NK-92 (cell line): Measurements from ENCODE around the gene CHRNA10.

Experiments
- DNase-seq: peaks from one replicate; lab custom pipeline; 2025; ENCODE audit not compliant: unreplicated experiment; lab: John Stamatoyannopoulos, UW

Gene CHRNA10, protein sequence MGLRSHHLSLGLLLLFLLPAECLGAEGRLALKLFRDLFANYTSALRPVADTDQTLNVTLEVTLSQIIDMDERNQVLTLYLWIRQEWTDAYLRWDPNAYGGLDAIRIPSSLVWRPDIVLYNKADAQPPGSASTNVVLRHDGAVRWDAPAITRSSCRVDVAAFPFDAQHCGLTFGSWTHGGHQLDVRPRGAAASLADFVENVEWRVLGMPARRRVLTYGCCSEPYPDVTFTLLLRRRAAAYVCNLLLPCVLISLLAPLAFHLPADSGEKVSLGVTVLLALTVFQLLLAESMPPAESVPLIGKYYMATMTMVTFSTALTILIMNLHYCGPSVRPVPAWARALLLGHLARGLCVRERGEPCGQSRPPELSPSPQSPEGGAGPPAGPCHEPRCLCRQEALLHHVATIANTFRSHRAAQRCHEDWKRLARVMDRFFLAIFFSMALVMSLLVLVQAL

GRCh38 chr11:3671334-3672254 is at the start of gene CHRNA10:
CHRNA10 (minus strand) TSS chr11:3671384; CDS start chr11:3671312, 72 bp downstream.
- no peak for DNase-seq

GRCh38 chr11:3712274-3712673 is 41.1 kb upstream of the CHRNA10 start:
- DNase-seq, result no peak

DNA sequence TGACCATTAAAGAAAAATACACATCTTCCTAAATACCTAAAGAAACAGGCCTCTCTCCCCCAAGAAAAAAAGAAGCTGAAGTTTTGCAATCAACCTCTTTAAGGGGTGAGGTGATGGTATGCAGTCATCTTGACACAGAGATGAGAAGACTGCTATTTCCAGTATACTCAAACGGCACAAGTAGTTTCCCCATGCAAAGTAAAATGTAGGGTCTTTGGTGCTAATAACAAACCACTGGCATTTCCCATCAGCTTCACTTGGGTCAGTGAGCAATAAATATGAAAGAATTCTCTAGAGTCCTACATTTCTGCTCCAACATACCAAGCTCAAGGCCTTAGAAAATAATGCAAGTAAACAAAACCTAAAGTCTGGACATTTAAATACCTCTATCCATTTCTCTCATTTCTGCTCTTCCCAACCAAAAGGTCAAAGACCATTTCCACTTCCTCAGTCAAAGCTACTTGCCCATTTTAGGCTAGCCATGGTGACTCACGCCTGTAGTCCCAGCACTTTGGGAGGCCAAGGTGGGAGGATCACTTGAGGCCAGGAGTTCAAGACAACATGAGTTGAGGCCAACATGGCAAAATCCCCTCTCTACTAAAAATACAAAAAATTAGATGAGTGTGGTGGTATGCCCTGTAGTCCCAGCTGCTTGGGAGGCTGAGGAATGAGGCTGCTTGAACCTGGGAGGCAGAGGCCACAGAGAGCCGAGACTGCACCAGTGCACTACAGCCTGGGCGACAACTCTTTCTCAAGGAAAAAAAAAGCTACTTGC is 39.5 kb upstream of the CHRNA10 start:
- no peak for DNase-seq

- DNase-seq, result no peak
Measured at GRCh38 chr11:3709977-3710376, 38.8 kb upstream of the CHRNA10 start.

DNA sequence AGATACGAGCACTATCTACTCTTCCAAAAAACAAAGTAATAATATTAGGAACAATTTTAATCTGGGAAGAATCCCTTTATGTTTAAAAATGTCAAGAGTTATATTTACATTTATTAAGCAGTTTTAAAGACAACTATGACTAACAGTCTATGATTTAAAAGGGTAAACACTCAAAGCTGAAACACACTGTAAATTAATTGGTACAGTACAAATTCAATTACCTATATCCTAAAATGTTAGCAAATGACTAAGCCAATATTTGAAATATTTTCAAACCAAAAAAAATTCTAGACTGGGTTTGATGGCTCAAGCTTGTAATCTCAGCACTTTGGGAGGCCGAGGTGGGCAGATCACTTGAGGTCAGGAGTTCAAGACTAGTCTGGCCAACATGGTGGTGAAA is 36.0 kb upstream of the CHRNA10 start:
- DNase-seq, result no peak

GRCh38 chr11:3703383-3703782 is 32.2 kb upstream of the CHRNA10 start:
- no peak for DNase-seq

DNA sequence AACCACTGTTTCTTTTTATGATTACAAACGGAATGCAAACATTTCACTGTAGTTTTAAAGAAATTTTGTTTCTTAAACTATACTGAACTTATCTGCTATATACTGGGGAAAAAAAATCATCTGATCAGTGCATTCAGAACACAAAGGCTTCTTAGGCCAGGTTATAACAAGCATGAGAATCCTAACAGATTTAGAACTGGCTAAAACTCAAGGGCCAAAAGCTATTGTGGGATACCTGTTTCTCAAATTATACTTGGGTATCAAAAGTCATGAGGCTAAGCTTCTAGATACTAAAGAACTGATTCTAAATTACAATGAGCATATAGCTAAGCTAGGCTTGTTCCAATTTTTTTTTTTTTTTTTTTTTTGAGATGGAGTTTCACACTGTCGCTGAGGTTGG is 29.7 kb upstream of the CHRNA10 start:
- no peak for DNase-seq

DNA sequence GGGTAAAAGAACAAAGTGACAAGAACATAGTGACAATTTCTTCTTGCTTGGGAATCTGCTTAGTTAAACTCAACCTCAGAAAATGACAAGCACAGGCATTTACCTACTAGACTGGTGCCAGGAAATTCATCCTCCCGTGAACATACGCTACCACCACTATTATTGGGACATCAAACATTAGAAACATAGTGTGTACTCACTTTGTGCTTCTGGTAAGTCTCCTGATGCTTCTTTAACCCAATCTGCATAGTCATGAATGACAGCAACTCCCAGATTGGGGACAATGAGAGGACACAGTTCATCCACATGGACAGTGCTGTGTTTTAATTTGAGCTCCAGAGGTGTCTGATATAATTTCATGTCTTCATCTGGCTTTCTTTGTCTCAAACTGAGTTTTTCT is 29.2 kb upstream of the CHRNA10 start:
- no peak for DNase-seq

- no peak for DNase-seq
Measured at GRCh38 chr11:3686751-3687150, 15.6 kb upstream of the CHRNA10 start.

DNA sequence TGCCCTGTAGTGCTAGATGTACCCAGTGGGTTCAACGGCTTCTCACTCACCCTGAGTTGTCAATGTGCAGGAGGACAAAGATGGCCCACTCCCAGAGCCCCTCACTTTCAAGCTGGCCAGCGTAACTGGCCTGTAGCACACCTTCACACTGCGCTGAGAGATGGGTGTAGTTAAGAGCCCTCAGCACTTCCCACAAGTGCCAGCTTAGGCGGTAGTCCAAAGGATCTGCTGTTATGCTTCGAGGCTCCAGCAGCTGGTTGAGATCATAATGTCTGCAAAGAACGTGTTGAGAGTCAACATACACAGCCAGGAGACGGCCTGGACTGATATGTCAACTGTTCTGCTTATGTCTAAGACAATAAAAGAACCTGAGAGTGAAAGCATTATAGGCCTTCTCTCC is 14.7 kb upstream of the CHRNA10 start:
- DNase-seq, result no peak

- no peak for DNase-seq
Measured at GRCh38 chr11:3684819-3685172, 13.6 kb upstream of the CHRNA10 start.

GRCh38 chr11:3684129-3684818 is 13.1 kb upstream of the CHRNA10 start:
- no peak for DNase-seq

- DNase-seq, result no peak
Measured at GRCh38 chr11:3683039-3683438, 11.9 kb upstream of the CHRNA10 start.

DNA sequence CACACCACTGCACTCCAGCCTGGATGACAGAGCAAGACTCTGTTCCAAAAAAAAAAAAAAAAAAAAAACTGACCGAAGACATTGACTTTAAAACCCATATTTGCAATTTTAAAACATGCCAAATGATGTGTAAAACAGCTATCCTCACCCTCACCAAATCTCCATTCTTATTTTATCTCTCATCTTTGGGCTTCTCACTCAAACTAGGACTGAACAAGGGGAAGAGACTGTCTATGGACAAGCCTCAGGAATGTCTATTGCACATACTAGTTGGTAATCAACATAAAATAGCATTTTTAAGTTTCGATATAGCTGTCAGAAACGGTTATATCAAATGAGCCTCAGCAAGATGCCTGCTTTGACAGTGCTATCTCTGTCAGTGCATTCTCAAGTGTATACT is 7.9 kb upstream of the CHRNA10 start:
- DNase-seq, result no peak

GRCh38 chr11:3675971-3676370 is 4.8 kb upstream of the CHRNA10 start:
- DNase-seq, result no peak

DNA sequence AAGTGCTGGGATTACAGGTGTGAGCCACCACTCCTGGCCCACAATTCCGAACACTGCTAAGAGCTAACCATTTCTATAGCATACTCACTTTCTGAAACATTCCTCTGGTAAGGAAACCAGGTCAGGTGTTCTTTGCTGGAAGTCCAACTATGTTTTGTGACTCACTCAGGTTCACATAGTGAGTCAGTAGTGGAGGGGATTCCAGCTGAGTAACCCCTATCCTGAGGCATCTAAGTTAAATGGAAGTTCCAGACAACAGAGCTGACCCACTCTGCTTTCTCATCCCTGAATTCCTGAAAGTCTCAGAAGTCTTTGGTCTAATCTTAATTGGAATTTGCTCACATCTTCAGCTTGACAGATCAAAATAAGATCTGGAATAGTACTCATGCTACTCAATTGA is 3.0 kb upstream of the CHRNA10 start:
- no peak for DNase-seq

DNA sequence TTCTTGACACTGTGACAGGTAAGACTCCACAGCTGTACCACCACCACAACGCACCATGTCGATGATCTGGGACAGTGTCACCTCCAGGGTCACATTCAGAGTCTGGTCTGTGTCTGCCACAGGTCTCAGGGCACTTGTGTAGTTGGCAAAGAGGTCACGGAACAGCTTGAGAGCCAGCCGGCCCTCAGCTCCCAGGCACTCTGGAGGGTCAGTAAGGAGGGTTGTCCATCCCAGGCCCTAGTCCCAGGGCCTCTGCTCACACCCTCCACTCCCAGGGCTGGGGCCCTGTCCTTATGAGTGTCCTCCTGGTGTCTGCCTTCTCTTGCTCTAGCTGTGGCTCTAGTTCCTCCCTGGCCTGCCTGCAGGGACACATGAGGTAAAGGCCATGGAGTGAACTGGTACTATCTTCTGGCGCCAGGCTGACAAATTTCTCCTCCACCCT is 1.4 kb downstream of the CHRNA10 start:
- DNase-seq, result no peak

- DNase-seq, result no peak
Measured at GRCh38 chr11:3669128-3669527, 2.1 kb downstream of the CHRNA10 start.

DNA sequence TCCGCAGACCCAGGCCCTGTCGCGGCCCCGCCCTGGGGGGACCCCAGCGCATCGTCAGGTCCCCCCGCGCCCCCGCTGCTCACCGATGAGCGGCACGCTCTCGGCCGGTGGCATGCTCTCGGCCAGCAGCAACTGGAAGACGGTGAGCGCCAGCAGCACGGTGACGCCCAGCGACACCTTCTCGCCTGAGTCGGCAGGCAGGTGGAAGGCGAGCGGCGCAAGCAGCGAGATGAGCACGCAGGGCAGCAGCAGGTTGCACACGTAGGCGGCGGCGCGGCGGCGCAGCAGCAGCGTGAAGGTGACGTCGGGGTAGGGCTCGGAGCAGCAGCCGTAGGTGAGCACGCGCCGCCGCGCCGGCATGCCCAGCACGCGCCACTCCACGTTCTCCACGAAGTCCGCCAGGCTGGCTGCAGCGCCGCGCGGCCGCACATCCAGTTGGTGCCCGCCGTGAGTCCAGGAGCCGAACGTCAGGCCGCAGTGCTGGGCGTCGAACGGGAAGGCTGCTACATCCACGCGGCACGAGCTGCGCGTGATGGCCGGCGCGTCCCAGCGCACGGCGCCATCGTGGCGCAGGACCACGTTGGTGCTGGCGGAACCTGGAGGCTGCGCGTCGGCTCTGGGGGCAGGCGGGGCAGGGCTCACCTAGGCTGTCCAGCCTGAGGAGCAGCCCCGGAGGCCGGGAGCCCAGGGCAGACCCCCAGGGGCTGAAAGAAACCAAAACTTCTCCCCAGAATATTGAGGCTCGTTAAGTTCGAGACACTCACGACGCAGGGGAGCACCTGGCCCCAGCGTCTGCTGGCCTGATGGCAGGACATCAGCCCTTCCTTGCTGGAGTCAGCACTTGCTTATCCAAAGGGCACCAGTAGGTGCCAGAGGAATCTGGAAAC is 3.8 kb downstream of the CHRNA10 start:
- DNase-seq, result no peak
